GM10248 (cell line): ENCODE results near the gene ENKUR.
"Not testable (repeated sequence)": the region's sequence is repeated elsewhere in the genome, so short reads cannot be mapped to it uniquely, and the experiment has no call there.

Source experiments
- CTCF ChIA-PET: fragments of 300-600 bp; sonication (Branson Sonifier 250); formaldehyde crosslinking; extraction: SDS; loops from one replicate; lab custom pipeline; 2021; ENCODE audit warnings: antibody characterized with exemption; lab: Yijun Ruan, JAX
- POLR2A ChIA-PET: fragments of 350-650 bp; sonication (Branson Sonifier 250); formaldehyde crosslinking; extraction: SDS; loops from one replicate; lab custom pipeline; 2020; ENCODE audit warnings: antibody characterized with exemption; lab: Yijun Ruan, JAX
- DNase-seq: peaks from one replicate; pipeline ENCODE4 v3.0.0; 2012; ENCODE audit errors: extremely low spot score
- TF ChIP-seq, protein P1 (sequence below): IDR thresholded peaks from 2 replicates; pipeline ENCODE4 v1.5.1; 2012; ENCODE audit warnings: mild to moderate bottlenecking, low read depth; ENCODE audit errors: extremely low read depth, missing control alignments, control extremely low read depth

The ENKUR gene

DNA sequence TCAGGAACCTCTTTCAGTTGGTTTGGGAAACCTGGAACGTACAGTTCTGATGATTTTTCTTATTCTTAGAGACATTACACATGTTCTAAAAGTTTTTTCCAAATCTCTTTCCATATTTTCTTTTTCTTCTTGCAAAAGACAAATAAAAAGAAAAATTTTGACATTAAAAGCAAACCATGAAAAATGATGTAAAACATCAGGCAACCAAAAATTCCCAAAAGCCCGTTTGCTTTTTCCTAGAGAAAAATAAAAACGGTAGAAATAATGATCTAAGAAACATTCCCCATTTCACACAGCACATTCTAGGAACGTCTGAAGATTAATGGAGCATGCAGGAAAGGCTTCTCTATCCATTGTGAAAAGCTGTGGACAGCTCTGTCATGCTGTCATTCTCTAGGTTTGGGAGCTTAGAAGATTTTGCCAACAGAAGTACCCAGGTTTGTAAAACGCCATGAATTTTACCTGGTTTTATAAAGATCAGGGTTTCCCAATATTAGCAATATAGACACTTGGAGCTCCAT lies 52.4 kb downstream of the ENKUR start:
- TF ChIP-seq, protein P1, sequence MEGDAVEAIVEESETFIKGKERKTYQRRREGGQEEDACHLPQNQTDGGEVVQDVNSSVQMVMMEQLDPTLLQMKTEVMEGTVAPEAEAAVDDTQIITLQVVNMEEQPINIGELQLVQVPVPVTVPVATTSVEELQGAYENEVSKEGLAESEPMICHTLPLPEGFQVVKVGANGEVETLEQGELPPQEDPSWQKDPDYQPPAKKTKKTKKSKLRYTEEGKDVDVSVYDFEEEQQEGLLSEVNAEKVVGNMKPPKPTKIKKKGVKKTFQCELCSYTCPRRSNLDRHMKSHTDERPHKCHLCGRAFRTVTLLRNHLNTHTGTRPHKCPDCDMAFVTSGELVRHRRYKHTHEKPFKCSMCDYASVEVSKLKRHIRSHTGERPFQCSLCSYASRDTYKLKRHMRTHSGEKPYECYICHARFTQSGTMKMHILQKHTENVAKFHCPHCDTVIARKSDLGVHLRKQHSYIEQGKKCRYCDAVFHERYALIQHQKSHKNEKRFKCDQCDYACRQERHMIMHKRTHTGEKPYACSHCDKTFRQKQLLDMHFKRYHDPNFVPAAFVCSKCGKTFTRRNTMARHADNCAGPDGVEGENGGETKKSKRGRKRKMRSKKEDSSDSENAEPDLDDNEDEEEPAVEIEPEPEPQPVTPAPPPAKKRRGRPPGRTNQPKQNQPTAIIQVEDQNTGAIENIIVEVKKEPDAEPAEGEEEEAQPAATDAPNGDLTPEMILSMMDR = no peak
- POLR2A ChIA-PET = no interaction called here
- CTCF ChIA-PET = interaction anchor here (1.1 to 1.2 kb wide), 2 partner anchors 8 to 11 kb away, joined by 4 to 6 read pairs; partner anchors contain the start of gene PRTFDC1
- DNase-seq = no peak

DNA sequence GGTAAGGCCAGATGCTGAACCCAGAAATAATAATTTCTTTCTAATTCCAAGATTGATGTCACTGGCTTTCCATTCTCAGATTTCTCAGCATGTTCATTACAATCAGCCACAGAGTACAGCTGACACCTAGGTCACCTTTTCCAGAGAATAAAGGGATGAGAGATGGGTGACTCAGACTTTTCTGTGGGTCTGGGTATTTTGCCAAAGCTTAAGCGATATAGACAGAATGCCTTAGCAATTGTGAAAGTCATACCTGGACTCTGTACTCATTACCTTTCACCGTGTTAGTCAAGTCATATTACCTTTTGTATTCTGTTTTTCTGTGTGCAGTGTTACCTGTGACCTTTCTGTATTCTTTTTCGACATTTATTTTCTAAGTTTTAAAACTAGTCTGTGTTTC lies 53.0 kb downstream of the ENKUR start:
- POLR2A ChIA-PET = no interaction called here
- TF ChIP-seq, protein P1 = no peak
- CTCF ChIA-PET = interaction anchor here (1.2 to 1.3 kb wide), 2 partner anchors 11 to 19 kb away, joined by 3 to 6 read pairs; partner anchors contain the start of gene PRTFDC1
- DNase-seq = no peak

DNA sequence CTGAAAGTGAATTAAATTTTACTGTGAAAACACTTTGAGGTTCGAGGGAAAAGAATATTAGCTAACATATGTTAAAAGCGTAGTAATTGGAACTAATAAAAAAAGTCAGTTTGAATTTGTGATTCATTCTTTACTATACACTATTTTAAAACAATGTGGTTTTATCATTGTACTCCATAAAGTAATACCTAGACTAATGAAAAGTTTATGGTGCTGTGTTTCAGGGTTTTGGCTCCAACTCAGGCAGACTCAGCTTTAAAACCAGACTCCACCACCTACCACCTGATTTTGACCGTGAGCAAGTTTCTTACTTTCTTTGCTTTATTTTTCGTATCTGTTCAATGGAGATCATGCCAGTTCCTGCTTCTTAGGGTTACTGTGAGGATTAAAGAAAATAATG lies 54.4 kb downstream of the ENKUR start:
- TF ChIP-seq, protein P1 = no peak
- DNase-seq = no peak
- POLR2A ChIA-PET = no interaction called here
- CTCF ChIA-PET = interaction anchor here (0.9 to 1.6 kb wide), 4 partner anchors 8 to 32 kb away, joined by 3 to 4 read pairs (median 3); no protein-coding TSS in a partner anchor

DNA sequence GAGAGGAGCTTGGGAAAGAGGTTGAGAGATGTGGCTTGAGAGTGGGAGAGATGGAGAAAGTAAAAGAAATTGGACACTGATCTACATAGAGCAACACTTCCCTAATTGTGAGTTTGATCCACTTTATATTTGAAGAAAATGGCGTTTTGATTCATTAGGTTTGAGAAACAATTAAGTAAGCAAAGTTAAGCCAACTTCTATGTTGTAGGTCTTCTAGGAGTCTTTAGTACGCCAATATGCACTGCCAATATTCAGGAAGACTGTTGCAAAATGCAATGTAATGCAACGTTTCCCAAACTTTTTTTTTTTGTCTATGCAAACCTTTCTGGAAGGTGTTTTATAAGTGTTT lies 56.6 kb downstream of the ENKUR start:
- no peak for DNase-seq
- TF ChIP-seq, protein P1 = no peak
- ChIA-PET CTCF (interaction anchor here (0.8 to 0.9 kb wide), 2 partner anchors 14 to 24 kb away, joined by 3 read pairs; no protein-coding TSS in a partner anchor), POLR2A (no interaction called here)

DNA sequence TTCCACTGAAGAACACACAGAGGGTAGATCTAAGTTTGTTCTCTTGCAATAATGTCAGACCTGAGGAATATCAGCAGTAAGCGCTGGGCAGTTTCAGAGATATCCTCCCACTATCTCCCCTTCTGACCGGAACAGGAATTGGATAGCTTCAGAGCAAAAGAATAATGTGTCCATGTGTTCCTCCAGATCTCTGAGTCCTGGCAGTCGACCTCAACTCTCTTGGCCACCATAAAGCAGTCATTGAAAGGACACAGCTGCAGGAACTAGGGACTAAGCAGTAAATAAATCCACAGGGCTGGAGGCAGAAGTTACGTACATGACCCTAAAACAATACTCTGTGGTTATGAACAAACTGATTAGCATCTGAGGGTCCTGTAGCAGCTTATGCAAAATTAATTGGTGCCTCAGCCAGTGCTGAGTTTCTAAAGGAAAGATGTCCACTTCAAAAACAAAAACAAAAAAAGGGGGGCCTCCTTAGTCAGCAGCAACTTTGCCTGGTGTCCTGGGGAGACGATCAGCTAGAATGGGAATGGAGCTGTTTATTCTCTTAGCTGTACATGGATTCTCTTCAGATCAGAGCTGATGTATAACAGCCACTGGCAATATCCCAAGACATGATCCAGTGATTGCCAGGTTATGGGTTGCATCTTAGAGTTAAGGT lies 57.1 kb downstream of the ENKUR start:
- no peak for DNase-seq
- ChIA-PET CTCF (interaction anchor here (0.8 to 0.9 kb wide), 2 partner anchors 14 to 24 kb away, joined by 3 read pairs; no protein-coding TSS in a partner anchor), POLR2A (no interaction called here)
- TF ChIP-seq, protein P1 = no peak

DNA sequence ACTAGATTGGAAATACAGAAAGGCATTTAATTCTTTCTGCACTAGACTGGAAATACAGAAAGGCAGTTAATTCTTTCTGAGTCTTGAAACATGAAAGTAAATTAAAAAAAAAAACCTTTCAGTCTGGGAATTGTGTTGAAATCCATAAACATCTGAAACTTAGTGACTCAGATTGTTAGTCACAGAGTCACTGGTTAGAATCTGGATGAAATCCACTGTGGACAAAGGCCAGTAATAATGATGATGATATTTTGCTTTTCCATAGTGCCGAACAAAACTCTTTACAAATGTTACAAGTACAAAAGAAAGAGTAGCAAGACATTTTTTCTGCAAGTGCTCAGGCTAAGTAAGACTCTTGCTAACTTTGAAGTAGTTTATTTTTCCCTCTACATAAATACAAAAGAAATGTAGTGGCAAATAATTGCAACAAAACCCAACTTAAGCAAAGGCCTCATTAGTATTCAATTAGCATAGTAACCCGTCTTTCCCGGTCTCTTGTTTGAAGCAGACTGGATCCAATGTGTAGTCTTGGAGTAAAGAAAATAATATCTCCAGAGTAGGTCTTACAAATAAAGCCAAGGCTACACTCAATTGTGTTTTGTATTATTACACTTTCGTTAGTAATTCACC lies 57.8 kb downstream of the ENKUR start:
- no peak for DNase-seq
- ChIA-PET POLR2A (no interaction called here), CTCF (no interaction called here)
- TF ChIP-seq, protein P1 = no peak

DNA sequence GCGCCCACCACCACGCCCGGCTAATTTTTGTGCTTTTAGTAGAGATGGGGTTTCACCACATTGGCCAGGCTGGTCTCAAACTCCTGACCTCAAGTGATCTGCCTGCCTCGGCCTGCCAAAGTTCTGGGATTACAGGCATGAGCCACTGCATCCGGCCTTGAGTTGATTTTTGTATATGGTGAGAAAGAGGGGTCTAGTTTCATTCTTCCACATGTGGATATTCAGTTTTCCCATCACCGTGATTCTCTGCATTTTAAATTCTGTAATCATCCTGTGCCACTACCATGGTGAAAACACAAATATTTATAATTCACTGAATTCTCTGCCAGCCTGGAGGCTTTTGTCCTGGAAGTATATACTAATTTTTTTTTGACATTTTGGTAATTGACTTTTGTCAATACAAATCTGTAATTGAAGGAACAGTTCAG lies 58.3 kb downstream of the ENKUR start:
- DNase-seq, CTCF ChIA-PET, POLR2A ChIA-PET: not testable (repeated sequence)
